ENCODE results near the gene CIAO2A.

GRCh38 chr15:64121614-64122013 is 28.0 kb upstream of the CIAO2A start:
- TF ChIP-seq CTCF (IDR thresholded peaks at IDR 0.05) (no peak), POLR2A (IDR thresholded peaks at IDR 0.05) (no peak)
